Nucleus accumbens (tissue), 56 donors: ENCODE measurements around the gene SLC2A9.
A peak's percentile ranks its signal among the peaks of the same experiment; 100 is the strongest.

Source experiments
- DNase-seq, 56 donors: peaks; one replicate each; lab custom pipeline; 2025; lab: John Stamatoyannopoulos, UW

Gene SLC2A9

GRCh38 chr4:10022346-10023049 lies 1.2 kb upstream of the SLC2A9 start:
- DNase-seq, result no peak

GRCh38 chr4:10021653-10022023 lies 341 bp upstream of the SLC2A9 start:
- no peak for DNase-seq

- no peak for DNase-seq
These were observed 1.2 kb downstream of the SLC2A9 start for GRCh38 chr4:10020106-10020505.

GRCh38 chr4:10019521-10020051 lies 1.7 kb downstream of the SLC2A9 start:
- no peak for DNase-seq

- peak; percentile 44 to 95 (median 85) for DNase-seq
These were observed 2.4 kb downstream of the SLC2A9 start for GRCh38 chr4:10018818-10019461.

GRCh38 chr4:10017037-10017893 lies 4.0 kb downstream of the SLC2A9 start:
- no peak for DNase-seq

GRCh38 chr4:10016169-10016568 lies 5.1 kb downstream of the SLC2A9 start:
- DNase-seq, result no peak

- DNase-seq, result peak in 34 of 56 donors; percentile 9 to 78 (median 33)
These were observed 6.0 kb downstream of the SLC2A9 start for GRCh38 chr4:10015140-10015753.

GRCh38 chr4:10013722-10014121 lies 7.6 kb downstream of the SLC2A9 start:
- DNase-seq, result peak in 3 of 56 donors; percentile 21 to 52 (median 37)

- no peak for DNase-seq
These were observed 9.4 kb downstream of the SLC2A9 start for GRCh38 chr4:10011885-10012284.

GRCh38 chr4:10011277-10011676 lies 10.0 kb downstream of the SLC2A9 start:
- no peak for DNase-seq

GRCh38 chr4:10009861-10010500 lies 11.3 kb downstream of the SLC2A9 start:
- DNase-seq, result no peak

GRCh38 chr4:10008609-10009005 lies 12.7 kb downstream of the SLC2A9 start:
- DNase-seq, result no peak

- no peak for DNase-seq
These were observed 13.3 kb downstream of the SLC2A9 start for GRCh38 chr4:10007793-10008608.

- DNase-seq, result no peak
These were observed 13.9 kb downstream of the SLC2A9 start for GRCh38 chr4:10007436-10007740.

- DNase-seq, result peak in 2 of 56 donors; percentile 10 to 20
These were observed 14.5 kb downstream of the SLC2A9 start for GRCh38 chr4:10006601-10007435.

GRCh38 chr4:10006231-10006600 lies 15.1 kb downstream of the SLC2A9 start:
- peak in 2 of 56 donors; percentile 14 to 33 for DNase-seq

GRCh38 chr4:10005632-10006031 lies 15.7 kb downstream of the SLC2A9 start:
- DNase-seq, result no peak

GRCh38 chr4:10003666-10004065 lies 17.6 kb downstream of the SLC2A9 start:
- no peak for DNase-seq
